Endothelial cell of umbilical vein (primary cell): ENCODE data around the gene MTHFR. TPM values are rescaled to one million over a fixed set of nuclear protein-coding genes. Genes with fewer than 3 reads are reported as not detected.

Source experiments
- BruUV-seq: library from RNA; stranded (reverse); fragments of 400-500 nt; replicated peaks from 2 replicates; lab custom pipeline; 2021; lab: Mats Ljungman, UMichigan
- CTCF ChIA-PET: fragments of 300-600, 350-600 bp; sonication (Branson Sonifier 250); formaldehyde crosslinking; loops from one replicate; lab custom pipeline; 2021; ENCODE audit warnings: antibody characterized with exemption, inconsistent platforms; lab: Charles Lee
- POLR2A ChIA-PET: fragments of 300-600, 350-600 bp; sonication (Branson Sonifier 250); formaldehyde crosslinking; loops from one replicate; lab custom pipeline; 2021; ENCODE audit warnings: antibody characterized with exemption, inconsistent platforms; lab: Charles Lee
- DNase-seq: peaks from one replicate; pipeline ENCODE4 v3.0.0-alpha.2; 2011; ENCODE audit warnings: low read depth, low spot score
- FAIRE-seq: peaks from 2 replicates; lab custom pipeline; 2011; peaks lifted over from hg19 to GRCh38; lab: Jason Lieb, UNC
- H2AFZ ChIP-seq: 2 replicates; pipeline ENCODE4 v1.6.0; 2012; ENCODE audit warnings: low read depth, low read length, control low read depth, inconsistent platforms
- H3K27ac ChIP-seq: 2 replicates; pipeline ENCODE4 v1.5.1; 2011; ENCODE audit warnings: low read depth, mild to moderate bottlenecking, control low read depth, low read length, moderate library complexity; ENCODE audit not compliant: insufficient read depth
- H3K27me3 ChIP-seq, 2 experiments: 2 replicates each; pipeline versions ENCODE4 v1.6.0 to v1.6.1; 2011; ENCODE audit warnings: low read length in 2 of 2, mixed read lengths in 1 of 2; ENCODE audit not compliant: control insufficient read depth in 2 of 2, insufficient read depth in 2 of 2
- H3K36me3 ChIP-seq, 2 experiments: 2 replicates in 1 of 2; 3 replicates in 1 of 2; pipeline ENCODE4 v1.5.1; 2011; ENCODE audit warnings: low read length in 2 of 2, mild to moderate bottlenecking in 1 of 2, moderate library complexity in 1 of 2; ENCODE audit not compliant: control insufficient read depth in 2 of 2, insufficient read depth in 2 of 2; ENCODE audit errors: extremely low read depth in 1 of 2
- H3K4me1 ChIP-seq: 3 replicates; pipeline ENCODE4 v1.5.1; 2011; ENCODE audit warnings: mild to moderate bottlenecking, low read length; ENCODE audit not compliant: control insufficient read depth, insufficient read depth; ENCODE audit errors: extremely low read depth
- H3K4me2 ChIP-seq: 2 replicates; pipeline ENCODE4 v1.6.1; 2011; ENCODE audit warnings: low read length, control low read depth, mixed read lengths; ENCODE audit not compliant: insufficient read depth
- H3K4me3 ChIP-seq, 3 experiments: fragments of 200-600 bp in 1 of 3; sonication (generic), shearing (Covaris generic) in 1 of 3; replicated peaks in 1 of 3; 2 replicates each; pipeline ENCODE4 v1.5.1; 2011 to 2016; ENCODE audit warnings: control low read depth in 3 of 3, low read length in 3 of 3, mild to moderate bottlenecking in 2 of 3, inconsistent platforms in 1 of 3, low read depth in 1 of 3, moderate library complexity in 1 of 3; ENCODE audit not compliant: insufficient read depth in 1 of 3
- H3K79me2 ChIP-seq: 2 replicates; pipeline ENCODE4 v1.6.0; 2012; ENCODE audit warnings: low read length, inconsistent platforms; ENCODE audit not compliant: control insufficient read depth, insufficient read depth
- H3K9ac ChIP-seq: replicated peaks from 2 replicates; pipeline ENCODE3; 2011; ENCODE audit warnings: low read length, control low read depth; ENCODE audit not compliant: insufficient read depth; ENCODE audit errors: extremely low read depth
- H3K9me1 ChIP-seq: replicated peaks from 3 replicates; pipeline ENCODE4 v1.6.0; 2011; ENCODE audit warnings: mild to moderate bottlenecking, low read length; ENCODE audit not compliant: control insufficient read depth, insufficient read depth; ENCODE audit errors: extremely low read depth
- H3K9me3 ChIP-seq: replicated peaks from 2 replicates; pipeline ENCODE4 v1.5.1; 2012; ENCODE audit warnings: low read length, inconsistent platforms; ENCODE audit not compliant: control insufficient read depth, insufficient read depth
- H4K20me1 ChIP-seq: replicated peaks from 2 replicates; pipeline ENCODE3; 2011; ENCODE audit warnings: mild to moderate bottlenecking, low read length; ENCODE audit not compliant: control insufficient read depth, insufficient read depth; ENCODE audit errors: extremely low read depth
- CTCF ChIP-seq, 2 donors: IDR thresholded peaks; 1 replicate in 1 of 2; 2 replicates in 1 of 2; pipeline ENCODE4 v1.5.1; 2011; ENCODE audit warnings: low read length in 2 of 2, mild to moderate bottlenecking in 2 of 2, moderate library complexity in 2 of 2, control low read depth in 1 of 2, inconsistent platforms in 1 of 2, low read depth in 1 of 2; ENCODE audit not compliant: insufficient read depth in 1 of 2; ENCODE audit errors: extremely low read depth in 1 of 2
- EZH2 ChIP-seq: IDR thresholded peaks from 2 replicates; pipeline ENCODE4 v1.6.1; 2012; ENCODE audit warnings: borderline replicate concordance, low read depth, mild to moderate bottlenecking, moderate library complexity, low read length, inconsistent platforms; ENCODE audit not compliant: severe bottlenecking
- FOS ChIP-seq: IDR thresholded peaks from 2 replicates; pipeline ENCODE4 v1.6.1; 2011; ENCODE audit warnings: mild to moderate bottlenecking, low read length, moderate library complexity, borderline replicate concordance; ENCODE audit not compliant: insufficient read depth
- GATA2 ChIP-seq: IDR thresholded peaks from 2 replicates; pipeline ENCODE4 v1.7.0; 2011; ENCODE audit warnings: low read depth, mild to moderate bottlenecking, moderate library complexity, mixed read lengths, low read length; ENCODE audit not compliant: insufficient read length, insufficient read depth
- MAX ChIP-seq: IDR thresholded peaks from 2 replicates; pipeline ENCODE4 v1.6.1; 2011; ENCODE audit not compliant: insufficient read depth, insufficient read length
- MYC ChIP-seq: IDR thresholded peaks from one replicate; pipeline ENCODE4 v1.6.1; 2011; ENCODE audit warnings: mild to moderate bottlenecking, low read depth, low read length
- POLR2A ChIP-seq: IDR thresholded peaks from 2 replicates; pipeline ENCODE4 v1.6.1; 2012; ENCODE audit warnings: low read depth, mild to moderate bottlenecking, control low read depth, low read length
- POLR2AphosphoS5 ChIP-seq: IDR thresholded peaks from 2 replicates; pipeline ENCODE4 v1.6.1; 2012; ENCODE audit warnings: low read depth, mild to moderate bottlenecking, control low read depth, low read length, moderate library complexity; ENCODE audit not compliant: insufficient read depth
- dilution Hi-C: fragments of 300-500 bp; cut with MboI; formaldehyde crosslinking; loops from one replicate; pipeline ENCODE4 v1.15.0; 2019; ENCODE audit warnings: low sequenced_read_pairs; ENCODE audit not compliant: extremely low pct_ligation_motif_present
- intact Hi-C: fragments of 100-400 bp; cut with micrococcal nuclease; formaldehyde crosslinking; loops from one replicate; pipeline ENCODE4 v1.10.0; 2022
- polyA plus RNA-seq, 4 experiments: library from polyadenylated mRNA; depleted of rRNA in 3 of 4; stranded (reverse) in 3 of 4; unstranded in 1 of 4; fragments of >200 nt; gene quantifications; 2 replicates each; pipeline versions ENCODE4 v1.2.1 to v1.2.3, GENCODE V29; 2011 to 2012; ENCODE audit warnings: missing spikeins in 1 of 4
- total RNA-seq: library from RNA; stranded (reverse); gene quantifications from 2 replicates; pipeline ENCODE4 v1.2.3, GENCODE V29; 2021

MTHFR gene
- total and polyA plus RNA-seq, 2 donors (not counting 3 experiments of a cell fraction or from before 2014, with no cell fraction given): 13.8 to 25.3 TPM

GRCh38 chr1:11822091-11822490 is 16.3 kb upstream of the MTHFR start:
- Histone ChIP-seq H3K9me1 (no peaks in the 10 kb centered on the region), H3K4me1 (peaks cover 17% of the 10 kb centered on the region), H3K4me3 (no peak overlapping the region), H3K27ac (peak overlapping the region; percentile 79), H4K20me1 (no peaks in the 10 kb centered on the region), H3K27me3 (no peaks in the 10 kb centered on the region), H3K9ac (no peak overlapping the region), H2AFZ (no peak overlapping the region), H3K36me3 (peaks cover 29 to 33% of the 10 kb centered on the region in 2 experiments), H3K9me3 (no peaks in the 10 kb centered on the region), H3K4me2 (peak overlapping the region; percentile 17), H3K79me2 (no peaks in the 10 kb centered on the region)
- dilution Hi-C loops: no loop called here
- intact Hi-C loops: no loop called here
- peak; percentile 18 for FAIRE-seq
- ChIA-PET CTCF (interaction anchor here (0.9 to 1.5 kb wide), 3 partner anchors 15 to 145 kb away, joined by 4 to 5 read pairs (median 4); no protein-coding TSS in a partner anchor), POLR2A (interaction anchor here (0.7 to 1.0 kb wide), 2 partner anchors 24 to 87 kb away, joined by 3 to 6 read pairs; no protein-coding TSS in a partner anchor)
- DNase-seq: no peak
- no TSS peak for BruUV-seq
- TF ChIP-seq POLR2A (no peak), MYC (no peak), POLR2AphosphoS5 (no peak), GATA2 (no peak), MAX (no peak), CTCF (IDR thresholded peaks at IDR 0.05; ENCODE audit: extremely low read depth in 1 of 2, insufficient read depth in 1 of 2, low read depth in 1 of 2, low read length in 2 of 2) (no peak), FOS (no peak), EZH2 (no peak)
